Left cardiac atrium (tissue), 4 donors: ENCODE data around the gene LRRN2. TPM values are rescaled to one million over a fixed set of nuclear protein-coding genes. Genes with fewer than 3 reads are reported as not detected.
"Not testable (repeated sequence)": the region's sequence is repeated elsewhere in the genome, so short reads cannot be mapped to it uniquely, and the experiment has no call there.

ENCODE experiments used
- ATAC-seq, 2 donors: fragments of 200-7000 bp; cut with Tn5 transposase; one replicate each; pipeline ENCODE4 v1.9.1; 2020; ENCODE audit warnings: mild to moderate bottlenecking in 2 of 2, moderate library complexity in 2 of 2
- DNase-seq: peaks from one replicate; pipeline ENCODE4 v3.0.0-alpha.2; 2020
- intact Hi-C, 2 donors: fragments of 100-400 bp; cut with DNase I; formaldehyde crosslinking; loops; one replicate each; pipeline versions ENCODE4 v1.14.1 to v1.15.1; 2022 to 2023
- total RNA-seq, 2 donors: library from RNA; stranded (reverse); fragmentation: NEBNext Ultra II Directional; extraction: Animal tissue kit (Norgen Biotek cat#: 25700); gene quantifications; one replicate each; pipeline ENCODE4 v1.2.1, GENCODE V29; 2021
- donor health status: DM: no; HTN: yes; CAD: no.
- donor health status: DM: no; HTN: yes; CAD: no; lungs with severe emphysema.
- donor health status: DM: yes; HTN: yes; CAD: no.
- donor health status: Dilated cardiomyopathy.

Gene LRRN2
- total RNA-seq, 2 donors from 2014 or later = 3.3 to 6.4 TPM

DNA sequence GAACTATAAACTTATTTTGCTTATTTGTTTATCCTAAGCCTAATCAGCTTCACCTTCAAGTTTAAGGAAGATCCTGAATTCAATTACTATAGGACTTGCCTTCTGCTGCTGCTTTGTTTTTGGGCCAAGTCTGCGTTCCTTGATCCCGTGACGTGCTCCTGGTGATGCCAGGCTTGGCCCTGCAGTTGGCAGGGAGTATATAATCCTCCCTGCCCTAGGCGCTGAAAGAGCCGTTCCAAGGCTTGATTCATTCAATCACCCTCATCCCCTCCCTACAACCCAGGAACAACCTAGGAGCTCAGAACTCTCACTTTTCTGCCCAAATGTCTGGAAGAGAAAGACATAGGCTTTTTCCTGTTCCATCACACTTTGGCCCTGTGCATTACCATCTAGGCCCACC is 12.4 kb upstream of the LRRN2 start:
- intact Hi-C loops = no loop called here
- peak; percentile 53 to 97 for ATAC-seq
- DNase-seq = no peak

DNA sequence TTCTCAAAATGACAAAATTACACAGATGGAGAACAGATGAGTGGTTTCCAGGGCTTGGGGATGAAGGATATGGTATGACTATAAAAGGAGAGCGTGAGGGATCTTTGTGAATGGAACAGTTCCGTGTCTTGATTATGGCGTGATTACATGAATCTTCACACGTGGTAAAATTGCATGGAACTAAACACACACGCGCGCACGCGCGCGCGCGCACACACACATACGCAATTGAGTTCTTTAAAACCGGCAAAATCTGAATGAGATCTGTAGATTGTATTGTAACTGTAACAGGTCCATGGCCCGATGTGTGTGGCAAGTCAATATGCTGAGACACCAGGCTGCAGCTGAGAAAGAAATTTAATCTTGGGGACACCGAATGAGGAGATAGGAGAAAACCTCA is 11.1 kb upstream of the LRRN2 start:
- no peak for ATAC-seq
- DNase-seq = no peak
- intact Hi-C loops = no loop called here

- ATAC-seq = no peak
These were observed 10.2 kb upstream of the LRRN2 start for GRCh38 chr1:204695692-204696091.

DNA sequence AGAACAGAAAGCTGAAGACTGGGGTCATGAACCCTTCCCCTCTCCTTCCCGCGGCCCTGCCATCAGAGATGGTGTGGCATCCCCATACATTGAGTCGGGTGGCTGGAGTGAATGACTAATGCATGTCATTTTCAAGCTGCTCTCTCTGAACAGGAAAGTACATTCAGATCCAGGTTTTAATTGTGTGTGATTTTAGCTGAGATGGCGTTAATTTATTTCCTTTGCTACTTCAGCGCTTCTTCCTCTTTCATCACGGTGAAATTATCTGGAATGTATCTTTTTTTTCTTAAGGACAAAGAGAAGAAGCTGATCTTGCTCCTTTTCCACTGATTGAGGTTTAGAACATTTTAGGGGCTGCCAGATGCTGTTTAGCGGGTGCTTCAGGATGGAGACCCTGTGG is 8.6 kb upstream of the LRRN2 start:
- DNase-seq (no peak), ATAC-seq (no peak)
- intact Hi-C loops = no loop called here

More at GRCh38 chr1:204695692-204696091, 10.2 kb upstream of the LRRN2 start:
- no peak for DNase-seq
- intact Hi-C loops = no loop called here

- intact Hi-C loops = no loop called here
- ATAC-seq = no peak
- DNase-seq = no peak
These were observed 7.4 kb upstream of the LRRN2 start for GRCh38 chr1:204692841-204693356.

DNA sequence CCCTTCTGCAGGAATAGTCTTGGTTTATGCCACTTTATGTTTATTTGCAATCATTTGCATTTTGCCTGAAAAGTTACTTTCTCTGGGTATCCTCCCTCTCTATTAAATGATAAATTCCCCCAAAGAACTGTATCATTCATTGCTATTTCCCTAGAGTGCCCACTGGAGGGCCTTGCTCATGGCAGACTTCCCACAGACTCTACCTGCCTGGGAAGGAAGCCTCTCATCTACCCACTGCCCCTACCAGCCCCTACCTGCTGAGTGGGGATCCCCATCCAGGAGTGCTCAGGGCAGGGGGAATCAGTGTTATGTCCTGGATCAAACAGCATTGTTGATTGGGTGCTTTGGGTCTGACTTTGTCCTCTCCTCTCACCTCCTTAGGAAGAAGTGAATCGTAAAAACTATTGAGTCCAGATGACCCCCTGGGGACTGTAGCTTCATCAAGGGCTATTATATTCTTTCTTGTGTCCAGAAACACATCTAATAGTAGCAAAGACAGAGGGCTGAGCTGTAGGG is 6.8 kb upstream of the LRRN2 start:
- no peak for ATAC-seq
- DNase-seq = no peak
- intact Hi-C loops = no loop called here

DNA sequence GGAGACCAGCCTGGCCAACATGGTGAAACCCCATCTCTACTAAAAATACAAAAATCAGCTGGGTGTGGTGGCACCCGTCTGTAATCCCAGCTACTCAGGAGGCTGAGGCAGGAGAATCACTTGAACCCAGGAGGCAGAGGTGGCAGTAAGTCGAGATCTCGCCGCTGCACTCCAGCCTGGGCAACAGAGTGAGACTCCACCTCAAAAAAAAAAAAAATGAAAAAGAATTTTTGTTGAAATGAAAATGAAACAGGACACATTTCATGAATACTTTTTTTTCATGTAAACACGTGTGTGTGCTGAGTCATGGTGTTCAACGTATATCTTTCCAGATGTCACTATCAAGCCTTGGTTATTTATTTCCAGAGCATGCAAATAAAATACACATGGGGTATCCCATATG is 5.8 kb upstream of the LRRN2 start:
- intact Hi-C loops, DNase-seq, ATAC-seq: not testable (repeated sequence)

DNA sequence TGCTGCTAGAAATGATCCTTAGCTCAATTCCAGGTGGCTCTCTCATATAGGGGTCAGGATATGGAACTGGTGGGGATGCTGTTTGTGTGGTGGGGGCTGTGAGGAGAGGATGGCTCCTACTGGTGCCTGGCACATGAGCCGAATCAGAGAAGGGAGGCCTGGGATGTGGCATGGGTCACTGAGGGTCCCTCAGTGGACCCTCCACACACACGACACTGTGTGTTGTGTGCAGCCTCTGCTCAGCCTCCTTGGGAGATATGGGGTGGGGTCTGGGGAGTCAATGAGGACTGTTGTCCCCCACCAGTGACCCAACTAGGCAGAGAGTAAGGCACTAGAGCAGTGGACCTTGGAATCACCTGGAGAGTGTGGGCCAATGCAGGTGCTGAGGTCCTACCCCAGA is 3.2 kb upstream of the LRRN2 start:
- intact Hi-C loops = no loop called here
- no peak for DNase-seq
- no peak for ATAC-seq

GRCh38 chr1:204688007-204688406 is 2.5 kb upstream of the LRRN2 start:
- no peak for DNase-seq

GRCh38 chr1:204684571-204685235 is 835 bp downstream of the LRRN2 start:
- intact Hi-C loops = no loop called here
- DNase-seq (no peak), ATAC-seq (peak; percentile 46 to 56)

More at GRCh38 chr1:204688007-204688406, 2.5 kb upstream of the LRRN2 start:
- no peak for ATAC-seq
- intact Hi-C loops = no loop called here

DNA sequence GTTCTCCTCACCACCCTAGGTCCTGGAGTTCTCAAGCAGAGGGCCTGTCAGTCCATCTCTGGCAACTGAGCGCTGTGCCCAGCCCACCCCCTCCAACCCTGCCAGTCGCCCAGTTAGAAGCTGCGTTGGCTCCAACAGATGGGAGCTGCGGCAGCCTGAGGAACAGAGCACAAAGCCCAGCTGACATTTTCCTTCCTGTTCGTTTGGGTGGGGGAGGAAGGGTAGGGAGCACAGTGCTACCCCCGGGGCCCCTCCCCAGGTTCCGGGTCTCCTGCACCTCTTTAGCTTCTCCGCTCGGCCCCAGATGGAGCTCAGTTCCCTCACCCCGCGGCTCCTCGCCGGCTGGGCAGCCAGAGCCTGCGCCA is 1.4 kb downstream of the LRRN2 start:
- intact Hi-C loops = no loop called here
- ATAC-seq (peak in 1 of 2 donors; percentile 3), DNase-seq (no peak)

DNA sequence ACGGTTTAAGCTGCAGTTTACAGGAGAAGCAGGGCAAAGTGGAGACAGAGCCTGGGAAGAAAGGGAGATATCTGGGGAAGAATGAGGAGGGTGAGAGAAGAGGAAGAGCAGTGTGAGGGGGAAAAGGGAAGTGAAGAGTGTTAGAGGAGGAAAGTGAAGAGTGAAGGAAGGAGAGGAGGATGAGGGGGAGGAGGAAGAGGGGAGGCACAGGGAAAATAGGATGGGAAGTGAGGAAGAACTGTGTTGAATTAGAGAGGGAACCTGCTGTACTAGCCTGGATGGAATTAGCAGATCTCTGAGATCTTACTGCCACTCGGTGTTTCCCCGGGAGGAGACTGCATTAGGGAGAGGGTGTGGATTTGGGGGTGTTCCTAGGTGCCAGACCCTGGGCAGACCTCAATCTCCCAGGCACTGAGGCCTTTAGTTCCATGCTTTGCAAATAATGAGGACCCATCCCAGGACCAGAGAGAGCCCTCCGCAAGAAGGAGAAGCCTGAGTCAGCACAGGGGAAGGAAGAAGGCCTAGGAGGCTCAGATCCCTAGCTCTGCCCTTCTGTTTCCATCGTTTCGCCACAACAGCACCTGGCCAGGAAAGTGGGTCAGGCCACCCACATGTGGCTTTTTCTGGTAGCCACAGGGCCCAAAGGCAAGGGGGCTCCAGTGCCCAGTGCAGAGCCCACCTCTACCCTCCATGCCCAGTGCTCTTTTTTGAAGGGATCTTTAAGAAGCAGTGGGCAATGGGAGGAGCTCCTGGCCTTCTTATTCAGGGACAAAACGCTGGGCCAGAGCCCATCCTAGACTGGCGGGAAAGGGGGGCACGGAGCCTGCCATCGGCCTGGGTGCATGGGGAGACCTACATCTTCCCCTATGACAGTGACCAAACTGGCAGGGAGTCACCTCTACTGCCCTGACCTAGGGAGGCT is 2.0 kb downstream of the LRRN2 start:
- DNase-seq = no peak
- intact Hi-C loops = no loop called here

GRCh38 chr1:204680461-204680860 is 5.1 kb downstream of the LRRN2 start:
- DNase-seq (peak; percentile 58), ATAC-seq (peak; percentile 29 to 52)
- intact Hi-C loops = no loop called here

More for the DNA sequence above, 2.0 kb downstream of the LRRN2 start:
- ATAC-seq = no peak

- intact Hi-C loops = no loop called here
- DNase-seq (no peak), ATAC-seq (no peak)
These were observed 5.5 kb downstream of the LRRN2 start for GRCh38 chr1:204680051-204680450.

DNA sequence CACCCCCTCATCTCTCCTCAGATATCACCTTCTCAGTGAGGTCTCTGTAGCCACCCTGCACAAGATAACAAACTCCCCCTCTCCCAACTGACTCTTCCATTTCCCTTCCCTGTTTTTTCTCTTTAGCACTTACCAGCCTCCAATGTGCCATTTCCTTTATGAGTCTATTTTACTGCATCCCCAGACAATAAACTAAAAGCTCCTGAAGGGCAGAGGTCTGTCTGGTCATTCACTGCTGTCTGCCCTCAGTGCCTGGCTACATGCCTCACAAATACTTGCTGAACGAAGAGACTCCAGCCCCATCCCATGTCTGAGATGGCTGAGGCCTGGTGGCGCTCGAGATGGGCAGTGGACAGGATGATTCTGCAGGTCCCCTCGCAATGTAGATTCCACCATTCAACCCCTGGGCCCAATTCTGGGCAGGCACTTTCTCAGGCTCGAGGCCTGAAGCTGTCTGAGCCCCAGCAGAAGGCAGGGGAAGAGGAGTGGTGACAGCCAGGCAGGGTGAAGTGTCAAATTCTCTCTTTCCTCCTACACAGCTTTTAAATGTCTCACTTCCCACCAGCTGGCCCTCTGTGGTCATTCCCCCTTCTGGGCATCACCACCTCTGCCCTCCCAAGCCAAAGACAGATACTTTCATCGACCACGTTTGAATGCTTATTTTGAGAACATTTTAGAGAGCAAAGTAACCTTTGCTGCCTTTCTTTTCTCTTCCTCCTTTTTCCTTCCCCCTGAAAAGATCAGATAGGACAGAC is 6.6 kb downstream of the LRRN2 start:
- intact Hi-C loops = no loop called here
- no peak for ATAC-seq

DNA sequence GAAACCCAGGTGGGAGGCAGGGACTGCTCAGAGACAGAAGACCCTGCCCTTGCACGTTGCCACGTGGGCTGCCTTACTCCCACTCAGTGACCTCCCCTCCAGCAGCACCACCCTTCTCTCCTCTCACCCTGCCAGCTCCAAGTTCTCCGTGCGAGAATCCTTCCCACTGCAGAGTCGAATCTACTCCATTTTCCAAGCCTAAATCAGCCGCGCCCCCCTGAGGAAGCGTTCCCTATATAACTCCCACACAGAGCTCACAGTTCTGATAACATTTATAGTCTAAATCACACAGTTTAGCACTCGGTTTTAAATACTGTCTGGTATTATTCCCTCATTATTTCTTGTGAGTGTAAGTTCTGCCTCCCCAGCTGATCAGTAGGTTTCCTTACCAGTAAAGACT is 7.7 kb downstream of the LRRN2 start:
- intact Hi-C loops = no loop called here
- DNase-seq = no peak
- no peak for ATAC-seq

More for the DNA sequence above, 6.6 kb downstream of the LRRN2 start:
- no peak for DNase-seq

GRCh38 chr1:204676043-204676442 is 9.5 kb downstream of the LRRN2 start:
- ATAC-seq (no peak), DNase-seq (no peak)
- intact Hi-C loops = no loop called here

GRCh38 chr1:204673909-204674649 is 11.5 kb downstream of the LRRN2 start:
- DNase-seq = no peak
- intact Hi-C loops = no loop called here
- no peak for ATAC-seq

GRCh38 chr1:204673209-204673608 is 12.3 kb downstream of the LRRN2 start:
- intact Hi-C loops = no loop called here
- no peak for DNase-seq
- no peak for ATAC-seq
